ENCODE measurements around the gene MAGI2.

GRCh38 chr7:78173666-78174065 is 1279.8 kb downstream of the MAGI2 start:
- TF ChIP-seq POLR2A (IDR thresholded peaks at IDR 0.05; ENCODE audit: low read length) (no peak), GATA1 (IDR thresholded peaks at IDR 0.05; ENCODE audit: low read depth, low read length) (no peak)
